ENCODE measurements around the gene FMOD. TPM values are rescaled to one million over a fixed set of nuclear protein-coding genes. Genes with fewer than 3 reads are reported as not detected.

FMOD gene
- total RNA-seq, 1 experiment from 2014 or later, result not detected

- BruUV-seq (replicated peaks), result no TSS peak
- Histone ChIP-seq H4K20me1 (ENCODE audit: insufficient read depth) (no peaks in the 10 kb centered on the region), H3K4me3 (no peak overlapping the region), H2AFZ (no peak overlapping the region), H3K36me3 (ENCODE audit: low read depth) (no peaks in the 10 kb centered on the region), H3K4me2 (no peak overlapping the region), H3K4me1 (replicated peaks; ENCODE audit: insufficient read depth) (no peaks in the 10 kb centered on the region), H3K9me3 (ENCODE audit: insufficient read depth, low read depth) (no peaks in the 10 kb centered on the region), H3K27ac (no peak overlapping the region), H3K9me2 (ENCODE audit: insufficient read depth) (no peaks in the 10 kb centered on the region), H3K27me3 (ENCODE audit: insufficient read depth, low read depth) (peaks cover 68% of the 10 kb centered on the region), H3F3A (ENCODE audit: insufficient read depth, low read depth) (no peaks in the 10 kb centered on the region), H3K79me2 (ENCODE audit: low read depth) (no peaks in the 10 kb centered on the region)
- no peak for DNase-seq
- POLR2A ChIA-PET (ENCODE audit: unreplicated experiment), result no interaction called here
- intact Hi-C loops (cut with micrococcal nuclease; ENCODE audit: unreplicated experiment), result no loop called here
- CTCF ChIA-PET, result no interaction called here
- TF ChIP-seq EZH2 (IDR thresholded peaks at IDR 0.05; ENCODE audit: low read depth) (no peak), CTCF (conservative IDR thresholded peaks at IDR 0.05) (no peak)
These were observed 16.1 kb upstream of the FMOD start for GRCh38 chr1:203367057-203367456.

- Histone ChIP-seq H2AFZ (no peak overlapping the region), H3K79me2 (ENCODE audit: low read depth) (no peaks in the 10 kb centered on the region), H3K27me3 (ENCODE audit: insufficient read depth, low read depth) (peaks cover 68% of the 10 kb centered on the region), H3K9me2 (ENCODE audit: insufficient read depth) (no peaks in the 10 kb centered on the region), H3K4me2 (no peak overlapping the region), H3K27ac (no peak overlapping the region), H3K4me1 (replicated peaks; ENCODE audit: insufficient read depth) (no peaks in the 10 kb centered on the region), H3F3A (ENCODE audit: insufficient read depth, low read depth) (no peaks in the 10 kb centered on the region), H3K36me3 (ENCODE audit: low read depth) (no peaks in the 10 kb centered on the region), H3K4me3 (no peak overlapping the region), H3K9me3 (ENCODE audit: insufficient read depth, low read depth) (no peaks in the 10 kb centered on the region), H4K20me1 (ENCODE audit: insufficient read depth) (no peaks in the 10 kb centered on the region)
- TF ChIP-seq CTCF (conservative IDR thresholded peaks at IDR 0.05) (no peak), EZH2 (IDR thresholded peaks at IDR 0.05; ENCODE audit: low read depth) (no peak)
- no peak for DNase-seq
- CTCF ChIA-PET, result no interaction called here
- BruUV-seq (replicated peaks), result no TSS peak
- intact Hi-C loops (cut with micrococcal nuclease; ENCODE audit: unreplicated experiment), result no loop called here
- POLR2A ChIA-PET (ENCODE audit: unreplicated experiment), result no interaction called here
These were observed 15.6 kb upstream of the FMOD start for GRCh38 chr1:203366476-203366875.

GRCh38 chr1:203364806-203365205 lies 13.9 kb upstream of the FMOD start:
- no TSS peak for BruUV-seq (replicated peaks)
- Histone ChIP-seq H3K4me3 (no peak overlapping the region), H3K79me2 (ENCODE audit: low read depth) (no peaks in the 10 kb centered on the region), H3K4me1 (replicated peaks; ENCODE audit: insufficient read depth) (no peaks in the 10 kb centered on the region), H2AFZ (no peak overlapping the region), H4K20me1 (ENCODE audit: insufficient read depth) (no peaks in the 10 kb centered on the region), H3K9me2 (ENCODE audit: insufficient read depth) (no peaks in the 10 kb centered on the region), H3K9me3 (ENCODE audit: insufficient read depth, low read depth) (no peaks in the 10 kb centered on the region), H3K27me3 (ENCODE audit: insufficient read depth, low read depth) (peaks cover 72% of the 10 kb centered on the region), H3K36me3 (ENCODE audit: low read depth) (no peaks in the 10 kb centered on the region), H3K4me2 (no peak overlapping the region), H3F3A (ENCODE audit: insufficient read depth, low read depth) (no peaks in the 10 kb centered on the region), H3K27ac (no peak overlapping the region)
- TF ChIP-seq CTCF (conservative IDR thresholded peaks at IDR 0.05) (no peak), EZH2 (IDR thresholded peaks at IDR 0.05; ENCODE audit: low read depth) (no peak)
- POLR2A ChIA-PET (ENCODE audit: unreplicated experiment), result no interaction called here
- CTCF ChIA-PET, result no interaction called here
- intact Hi-C loops (cut with micrococcal nuclease; ENCODE audit: unreplicated experiment), result no loop called here
- DNase-seq, result no peak

Data from PC-9 (cell line).